Endothelial cell of umbilical vein (primary cell): ENCODE data around the gene DALRD3. TPM values are rescaled to one million over a fixed set of nuclear protein-coding genes. Genes with fewer than 3 reads are reported as not detected.

Experiments used
- BruUV-seq: library from RNA; stranded (reverse); fragments of 400-500 nt; replicated peaks from 2 replicates; lab custom pipeline; 2021; lab: Mats Ljungman, UMichigan
- CTCF ChIA-PET: fragments of 300-600, 350-600 bp; sonication (Branson Sonifier 250); formaldehyde crosslinking; loops from one replicate; lab custom pipeline; 2021; ENCODE audit warnings: antibody characterized with exemption, inconsistent platforms; lab: Charles Lee
- POLR2A ChIA-PET: fragments of 300-600, 350-600 bp; sonication (Branson Sonifier 250); formaldehyde crosslinking; loops from one replicate; lab custom pipeline; 2021; ENCODE audit warnings: antibody characterized with exemption, inconsistent platforms; lab: Charles Lee
- DNase-seq: peaks from one replicate; pipeline ENCODE4 v3.0.0-alpha.2; 2011; ENCODE audit warnings: low read depth, low spot score
- FAIRE-seq: peaks from 2 replicates; lab custom pipeline; 2011; peaks lifted over from hg19 to GRCh38; lab: Jason Lieb, UNC
- H2AFZ ChIP-seq: 2 replicates; pipeline ENCODE4 v1.6.0; 2012; ENCODE audit warnings: low read depth, low read length, control low read depth, inconsistent platforms
- H3K27ac ChIP-seq: 2 replicates; pipeline ENCODE4 v1.5.1; 2011; ENCODE audit warnings: low read depth, mild to moderate bottlenecking, control low read depth, low read length, moderate library complexity; ENCODE audit not compliant: insufficient read depth
- H3K27me3 ChIP-seq, 2 experiments: 2 replicates each; pipeline versions ENCODE4 v1.6.0 to v1.6.1; 2011; ENCODE audit warnings: low read length in 2 of 2, mixed read lengths in 1 of 2; ENCODE audit not compliant: control insufficient read depth in 2 of 2, insufficient read depth in 2 of 2
- H3K36me3 ChIP-seq, 2 experiments: 2 replicates in 1 of 2; 3 replicates in 1 of 2; pipeline ENCODE4 v1.5.1; 2011; ENCODE audit warnings: low read length in 2 of 2, mild to moderate bottlenecking in 1 of 2, moderate library complexity in 1 of 2; ENCODE audit not compliant: control insufficient read depth in 2 of 2, insufficient read depth in 2 of 2; ENCODE audit errors: extremely low read depth in 1 of 2
- H3K4me1 ChIP-seq: 3 replicates; pipeline ENCODE4 v1.5.1; 2011; ENCODE audit warnings: mild to moderate bottlenecking, low read length; ENCODE audit not compliant: control insufficient read depth, insufficient read depth; ENCODE audit errors: extremely low read depth
- H3K4me2 ChIP-seq: 2 replicates; pipeline ENCODE4 v1.6.1; 2011; ENCODE audit warnings: low read length, control low read depth, mixed read lengths; ENCODE audit not compliant: insufficient read depth
- H3K4me3 ChIP-seq, 3 experiments: fragments of 200-600 bp in 1 of 3; sonication (generic), shearing (Covaris generic) in 1 of 3; replicated peaks in 1 of 3; 2 replicates each; pipeline ENCODE4 v1.5.1; 2011 to 2016; ENCODE audit warnings: control low read depth in 3 of 3, low read length in 3 of 3, mild to moderate bottlenecking in 2 of 3, inconsistent platforms in 1 of 3, low read depth in 1 of 3, moderate library complexity in 1 of 3; ENCODE audit not compliant: insufficient read depth in 1 of 3
- H3K79me2 ChIP-seq: 2 replicates; pipeline ENCODE4 v1.6.0; 2012; ENCODE audit warnings: low read length, inconsistent platforms; ENCODE audit not compliant: control insufficient read depth, insufficient read depth
- H3K9ac ChIP-seq: replicated peaks from 2 replicates; pipeline ENCODE3; 2011; ENCODE audit warnings: low read length, control low read depth; ENCODE audit not compliant: insufficient read depth; ENCODE audit errors: extremely low read depth
- H3K9me1 ChIP-seq: replicated peaks from 3 replicates; pipeline ENCODE4 v1.6.0; 2011; ENCODE audit warnings: mild to moderate bottlenecking, low read length; ENCODE audit not compliant: control insufficient read depth, insufficient read depth; ENCODE audit errors: extremely low read depth
- H3K9me3 ChIP-seq: replicated peaks from 2 replicates; pipeline ENCODE4 v1.5.1; 2012; ENCODE audit warnings: low read length, inconsistent platforms; ENCODE audit not compliant: control insufficient read depth, insufficient read depth
- H4K20me1 ChIP-seq: replicated peaks from 2 replicates; pipeline ENCODE3; 2011; ENCODE audit warnings: mild to moderate bottlenecking, low read length; ENCODE audit not compliant: control insufficient read depth, insufficient read depth; ENCODE audit errors: extremely low read depth
- CTCF ChIP-seq, 2 donors: IDR thresholded peaks; 1 replicate in 1 of 2; 2 replicates in 1 of 2; pipeline ENCODE4 v1.5.1; 2011; ENCODE audit warnings: low read length in 2 of 2, mild to moderate bottlenecking in 2 of 2, moderate library complexity in 2 of 2, control low read depth in 1 of 2, inconsistent platforms in 1 of 2, low read depth in 1 of 2; ENCODE audit not compliant: insufficient read depth in 1 of 2; ENCODE audit errors: extremely low read depth in 1 of 2
- EZH2 ChIP-seq: IDR thresholded peaks from 2 replicates; pipeline ENCODE4 v1.6.1; 2012; ENCODE audit warnings: borderline replicate concordance, low read depth, mild to moderate bottlenecking, moderate library complexity, low read length, inconsistent platforms; ENCODE audit not compliant: severe bottlenecking
- FOS ChIP-seq: IDR thresholded peaks from 2 replicates; pipeline ENCODE4 v1.6.1; 2011; ENCODE audit warnings: mild to moderate bottlenecking, low read length, moderate library complexity, borderline replicate concordance; ENCODE audit not compliant: insufficient read depth
- GATA2 ChIP-seq: IDR thresholded peaks from 2 replicates; pipeline ENCODE4 v1.7.0; 2011; ENCODE audit warnings: low read depth, mild to moderate bottlenecking, moderate library complexity, mixed read lengths, low read length; ENCODE audit not compliant: insufficient read length, insufficient read depth
- JUN ChIP-seq: IDR thresholded peaks from 2 replicates; pipeline ENCODE4 v1.6.1; 2011; ENCODE audit warnings: borderline replicate concordance, low read depth; ENCODE audit not compliant: insufficient read length, insufficient read depth
- MAX ChIP-seq: IDR thresholded peaks from 2 replicates; pipeline ENCODE4 v1.6.1; 2011; ENCODE audit not compliant: insufficient read depth, insufficient read length
- MYC ChIP-seq: IDR thresholded peaks from one replicate; pipeline ENCODE4 v1.6.1; 2011; ENCODE audit warnings: mild to moderate bottlenecking, low read depth, low read length
- POLR2A ChIP-seq: IDR thresholded peaks from 2 replicates; pipeline ENCODE4 v1.6.1; 2012; ENCODE audit warnings: low read depth, mild to moderate bottlenecking, control low read depth, low read length
- POLR2AphosphoS5 ChIP-seq: IDR thresholded peaks from 2 replicates; pipeline ENCODE4 v1.6.1; 2012; ENCODE audit warnings: low read depth, mild to moderate bottlenecking, control low read depth, low read length, moderate library complexity; ENCODE audit not compliant: insufficient read depth
- dilution Hi-C: fragments of 300-500 bp; cut with MboI; formaldehyde crosslinking; loops from one replicate; pipeline ENCODE4 v1.15.0; 2019; ENCODE audit warnings: low sequenced_read_pairs; ENCODE audit not compliant: extremely low pct_ligation_motif_present
- intact Hi-C: fragments of 100-400 bp; cut with micrococcal nuclease; formaldehyde crosslinking; loops from one replicate; pipeline ENCODE4 v1.10.0; 2022
- polyA plus RNA-seq, 4 experiments: library from polyadenylated mRNA; depleted of rRNA in 3 of 4; stranded (reverse) in 3 of 4; unstranded in 1 of 4; fragments of >200 nt; gene quantifications; 2 replicates each; pipeline versions ENCODE4 v1.2.1 to v1.2.3, GENCODE V29; 2011 to 2012; ENCODE audit warnings: missing spikeins in 1 of 4
- total RNA-seq: library from RNA; stranded (reverse); gene quantifications from 2 replicates; pipeline ENCODE4 v1.2.3, GENCODE V29; 2021

Gene DALRD3
- total and polyA plus RNA-seq, 2 donors (not counting 3 experiments of a cell fraction or from before 2014, with no cell fraction given), result 22.7 to 60.8 TPM

- peaks cover 16% of the 10 kb centered on the region for H3K79me2 ChIP-seq
- no peak overlapping the region for H3K4me3 ChIP-seq
- dilution Hi-C loops (no loop called here), intact Hi-C loops (no loop called here)
- no peak for TF ChIP-seq MYC
- TF ChIP-seq POLR2AphosphoS5, result no peak
- no peak for TF ChIP-seq CTCF (IDR thresholded peaks at IDR 0.05; ENCODE audit: extremely low read depth in 1 of 2, insufficient read depth in 1 of 2, low read depth in 1 of 2, low read length in 2 of 2)
- TF ChIP-seq MAX, result no peak
- no peak for TF ChIP-seq EZH2
- TF ChIP-seq GATA2, result no peak
- no peak for TF ChIP-seq POLR2A
- TF ChIP-seq JUN, result no peak
- no peak for TF ChIP-seq FOS
- CTCF ChIA-PET, result interaction anchor here (1.1 to 12.8 kb wide), 4 partner anchors 9 to 76 kb away, joined by 3 to 254 read pairs (median 5); partner anchors contain the start of genes NDUFAF3 and P4HTM
- H3K4me1 ChIP-seq, result peaks cover 15% of the 10 kb centered on the region
- no peak overlapping the region for H3K9ac ChIP-seq
- DNase-seq (no peak), FAIRE-seq (no peak)
- H3K27me3 ChIP-seq, result no peaks in the 10 kb centered on the region
- no peaks in the 10 kb centered on the region for H3K9me3 ChIP-seq
- no TSS peak for BruUV-seq
- H2AFZ ChIP-seq, result no peak overlapping the region
- H3K27ac ChIP-seq, result no peak overlapping the region
- H3K4me2 ChIP-seq, result no peak overlapping the region
- no peaks in the 10 kb centered on the region for H4K20me1 ChIP-seq
- POLR2A ChIA-PET, result no interaction called here
- no peaks in the 10 kb centered on the region for H3K36me3 ChIP-seq
- H3K9me1 ChIP-seq, result no peaks in the 10 kb centered on the region
Observed at GRCh38 chr3:49004352-49005302, 13.8 kb downstream of the DALRD3 start.
